IMR-90 (cell line): ENCODE measurements around the gene SLC44A5. TPM values are rescaled to one million over a fixed set of nuclear protein-coding genes. Genes with fewer than 3 reads are reported as not detected.

Source experiments
- ATAC-seq: fragments of 200-7000 bp; cut with Tn5 transposase; 2 replicates; pipeline ENCODE4 v1.9.1; 2020; ENCODE audit warnings: low read depth, mild to moderate bottlenecking, moderate library complexity
- BruUV-seq: library from RNA; stranded (reverse); fragments of 400-500 nt; replicated peaks from 2 replicates; lab custom pipeline; 2021; lab: Mats Ljungman, UMichigan
- CTCF ChIA-PET: fragments of 300-600 bp; formaldehyde crosslinking; extraction: SDS; loops from one replicate; lab custom pipeline; 2021; ENCODE audit warnings: antibody characterized with exemption; lab: Yijun Ruan, JAX
- POLR2A ChIA-PET: fragments of 300-600 bp; sonication (Branson Sonifier 250); formaldehyde crosslinking; loops from one replicate; lab custom pipeline; 2022; ENCODE audit warnings: antibody characterized with exemption; ENCODE audit not compliant: unreplicated experiment; lab: Charles Lee
- DNase-seq: peaks from one replicate; pipeline ENCODE4 v3.0.0; 2013
- H2AFZ ChIP-seq: replicated peaks from 2 replicates; pipeline ENCODE3; 2013; ENCODE audit warnings: low read length, mild to moderate bottlenecking; ENCODE audit not compliant: poor library complexity
- H2AK5ac ChIP-seq: 2 replicates; pipeline ENCODE4 v1.6.1; 2013; ENCODE audit warnings: low read depth, low read length, inconsistent platforms
- H2AK9ac ChIP-seq: replicated peaks from 2 replicates; pipeline ENCODE3; 2013; ENCODE audit warnings: mild to moderate bottlenecking, low read depth, low read length, moderate library complexity; ENCODE audit not compliant: poor library complexity
- H2BK120ac ChIP-seq: 2 replicates; pipeline ENCODE4 v1.6.1; 2013; ENCODE audit warnings: low read depth, low read length, inconsistent platforms
- H2BK15ac ChIP-seq: 3 replicates; pipeline ENCODE4 v1.6.1; 2013; ENCODE audit warnings: low read depth, low read length, inconsistent platforms
- H2BK20ac ChIP-seq: 2 replicates; pipeline ENCODE4 v1.6.1; 2013; ENCODE audit warnings: low read depth, mild to moderate bottlenecking, inconsistent platforms, low read length, moderate library complexity
- H2BK5ac ChIP-seq: 2 replicates; pipeline ENCODE4 v1.6.1; 2013; ENCODE audit warnings: mild to moderate bottlenecking, low read depth, low read length, inconsistent platforms; ENCODE audit not compliant: poor library complexity, severe bottlenecking
- H3K14ac ChIP-seq: replicated peaks from 2 replicates; pipeline ENCODE4 v1.6.1; 2013; ENCODE audit warnings: low read depth, low read length, inconsistent platforms
- H3K18ac ChIP-seq: 2 replicates; pipeline ENCODE4 v1.6.1; 2013; ENCODE audit warnings: low read depth, low read length, control low read depth
- H3K23ac ChIP-seq: 2 replicates; pipeline ENCODE4 v1.6.1; 2013; ENCODE audit warnings: low read depth, low read length, inconsistent platforms
- H3K27ac ChIP-seq: 2 replicates; pipeline ENCODE4 v1.5.1; 2013; ENCODE audit warnings: mild to moderate bottlenecking, control low read depth, low read length; ENCODE audit not compliant: insufficient read depth
- H3K27me3 ChIP-seq: 2 replicates; pipeline ENCODE4 v1.6.1; 2013; ENCODE audit warnings: low read length; ENCODE audit not compliant: control insufficient read depth, insufficient read depth
- H3K36me3 ChIP-seq: 2 replicates; pipeline ENCODE4 v1.6.1; 2013; ENCODE audit warnings: low read length, mixed read lengths; ENCODE audit not compliant: control insufficient read depth, insufficient read depth
- H3K4ac ChIP-seq: 2 replicates; pipeline ENCODE4 v1.6.1; 2013; ENCODE audit warnings: low read depth, low read length, inconsistent platforms
- H3K4me1 ChIP-seq: 2 replicates; pipeline ENCODE4 v1.6.1; 2013; ENCODE audit warnings: low read length, mixed read lengths; ENCODE audit not compliant: control insufficient read depth, insufficient read depth
- H3K4me2 ChIP-seq: 2 replicates; pipeline ENCODE4 v1.6.1; 2013; ENCODE audit warnings: low read depth, mild to moderate bottlenecking, control low read depth, low read length, moderate library complexity
- H3K4me3 ChIP-seq: 2 replicates; pipeline ENCODE4 v1.5.1; 2013; ENCODE audit warnings: low read depth, mild to moderate bottlenecking, control low read depth, low read length, moderate library complexity; ENCODE audit not compliant: insufficient read depth
- H3K56ac ChIP-seq: 2 replicates; pipeline ENCODE4 v1.6.1; 2013; ENCODE audit warnings: low read length, inconsistent platforms; ENCODE audit not compliant: insufficient read depth; ENCODE audit errors: extremely low read depth
- H3K79me1 ChIP-seq, 2 experiments: 2 replicates each; pipeline ENCODE4 v1.6.1; 2013; ENCODE audit warnings: low read length in 2 of 2, inconsistent platforms in 1 of 2, low read depth in 1 of 2
- H3K9ac ChIP-seq: 2 replicates; pipeline ENCODE4 v1.6.1; 2013; ENCODE audit warnings: low read depth, low read length, control low read depth
- H3K9me1 ChIP-seq: 2 replicates; pipeline ENCODE4 v1.6.1; 2013; ENCODE audit warnings: low read length, inconsistent platforms; ENCODE audit not compliant: insufficient read depth
- H3K9me3 ChIP-seq: 2 replicates; pipeline ENCODE4 v1.6.1; 2013; ENCODE audit warnings: low read length; ENCODE audit not compliant: control insufficient read depth, insufficient read depth
- H4K20me1 ChIP-seq: 2 replicates; pipeline ENCODE4 v1.6.1; 2013; ENCODE audit warnings: low read length, inconsistent platforms; ENCODE audit not compliant: insufficient read depth
- H4K5ac ChIP-seq: 2 replicates; pipeline ENCODE4 v1.6.1; 2013; ENCODE audit warnings: mild to moderate bottlenecking, low read depth, low read length, control low read depth
- H4K8ac ChIP-seq, 2 experiments: 2 replicates each; pipeline ENCODE4 v1.6.1; 2013; ENCODE audit warnings: low read depth in 2 of 2, low read length in 2 of 2, control low read depth in 1 of 2, inconsistent platforms in 1 of 2
- H4K91ac ChIP-seq: 2 replicates; pipeline ENCODE4 v1.6.1; 2013; ENCODE audit warnings: low read depth, low read length, inconsistent platforms; ENCODE audit not compliant: insufficient read depth
- CEBPB ChIP-seq: IDR thresholded peaks from 2 replicates; pipeline ENCODE4 v1.6.1; 2012; ENCODE audit warnings: low read depth, low read length, improper control_type of control experiment
- CHD1 ChIP-seq: IDR thresholded peaks from 2 replicates; pipeline ENCODE4 v1.6.1; 2012; ENCODE audit warnings: low read depth, low read length, improper control_type of control experiment
- FOS ChIP-seq: fragments of 150-350 bp; IDR thresholded peaks from 2 replicates; pipeline ENCODE4 v1.6.1; 2016; ENCODE audit warnings: low read depth, low read length
- MAFK ChIP-seq: IDR thresholded peaks from 2 replicates; pipeline ENCODE4 v1.6.1; 2012; ENCODE audit warnings: low read depth, low read length, improper control_type of control experiment
- NFE2L2 ChIP-seq: fragments of 150-350 bp; IDR thresholded peaks from 2 replicates; pipeline ENCODE4 v1.6.1; 2016; ENCODE audit warnings: low read depth, mild to moderate bottlenecking, low read length
- RAD21 ChIP-seq: IDR thresholded peaks from 2 replicates; pipeline ENCODE4 v1.6.1; 2012; ENCODE audit warnings: low read length, improper control_type of control experiment
- RCOR1 ChIP-seq: IDR thresholded peaks from 2 replicates; pipeline ENCODE4 v1.6.1; 2012; ENCODE audit warnings: mild to moderate bottlenecking, low read length, improper control_type of control experiment; ENCODE audit not compliant: insufficient replicate concordance
- SMC3 ChIP-seq: fragments of 150-350 bp; IDR thresholded peaks from 2 replicates; pipeline ENCODE4 v1.6.1; 2016; ENCODE audit warnings: low read depth, mild to moderate bottlenecking, antibody characterized with exemption, low read length, moderate library complexity
- WGBS, 2 experiments: methylation state at CpG; one replicate each; pipeline versions ENCODE4 v1.1.5 to v1.1.7; 2013; ENCODE audit warnings: missing lambda C conversion rate in 2 of 2; ENCODE audit not compliant: insufficient read length in 1 of 2; ENCODE audit errors: extremely low coverage in 2 of 2; 5-methylcytosine and 5-hydroxymethylcytosine counted together
- dilution Hi-C: fragments of 300-500 bp; cut with HindIII; formaldehyde crosslinking; loops from one replicate; pipeline ENCODE4 v1.14.3; 2018; ENCODE audit warnings: low sequenced_read_pairs; ENCODE audit not compliant: unreplicated experiment
- in situ Hi-C: fragments of 300-500 bp; cut with MboI; formaldehyde crosslinking; loops from 3 replicates; pipeline ENCODE4 v1.14.3; 2019; ENCODE audit warnings: low sequenced_read_pairs, inconsistent platforms, mixed read lengths
- intact Hi-C: fragments of 100-400 bp; cut with micrococcal nuclease; formaldehyde crosslinking; loops from 2 replicates; pipeline ENCODE4 v1.10.0; 2022
- polyA plus RNA-seq, 3 experiments: library from polyadenylated mRNA; depleted of rRNA; stranded (reverse); fragments of >200 nt; gene quantifications; 2 replicates each; pipeline ENCODE4 v1.2.3, GENCODE V29; 2012; ENCODE audit warnings: low replicate concordance in 1 of 3
- total RNA-seq: library from RNA; depleted of rRNA; stranded (reverse); fragments of >200 nt; gene quantifications from 2 replicates; pipeline ENCODE4 v1.2.3, GENCODE V29; 2012
- TF ChIP-seq, protein P1 (sequence below): conservative IDR thresholded peaks from 2 replicates; pipeline ENCODE4 v1.5.1; 2012; ENCODE audit warnings: mild to moderate bottlenecking, low read depth, low read length, improper control_type of control experiment
- TF ChIP-seq, protein P2 (sequence below): fragments of 150-350 bp; IDR thresholded peaks from 2 replicates; pipeline ENCODE4 v1.6.1; 2017; ENCODE audit warnings: mild to moderate bottlenecking, antibody characterized with exemption, low read length, low read depth

Gene SLC44A5
- total and polyA plus RNA-seq, 2 of the 4 experiments (the other 2 are of a cell fraction) = under 0.01 TPM; not detected in 1

DNA sequence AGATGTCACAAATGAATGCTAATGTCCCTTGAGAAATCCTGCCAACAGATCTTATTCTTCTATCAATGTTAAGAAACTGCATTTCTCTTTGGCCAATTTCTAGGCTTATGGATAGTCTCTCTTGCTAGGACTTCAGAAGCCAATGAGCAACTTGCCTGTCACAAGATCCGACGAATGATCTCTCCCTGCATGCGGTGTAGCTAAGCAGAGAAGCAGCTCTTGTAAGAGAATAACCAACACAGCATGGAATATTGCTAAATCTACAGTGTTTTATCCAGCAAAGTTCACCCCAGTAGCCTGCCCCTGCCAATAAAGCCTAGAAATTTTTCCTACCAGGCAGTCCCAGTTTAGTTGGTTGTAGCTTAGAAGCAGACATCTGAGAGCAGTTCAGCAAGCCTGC is 2.1 kb upstream of the SLC44A5 start:
- no peak overlapping the region for H4K5ac ChIP-seq
- no peak overlapping the region for H3K18ac ChIP-seq
- no peak overlapping the region for H3K4ac ChIP-seq
- H4K8ac ChIP-seq = no peak overlapping the region
- WGBS, 2 experiments = 50% methylated on average over 2 of the region's 3 CpGs; no CpG with 5 or more reads in 1 of the 2 experiments
- H3K27me3 ChIP-seq = peaks cover 22% of the 10 kb centered on the region
- H2AK9ac ChIP-seq = no peak overlapping the region
- DNase-seq (no peak), ATAC-seq (no peak)
- H2BK20ac ChIP-seq = no peak overlapping the region
- no peaks in the 10 kb centered on the region for H3K4me1 ChIP-seq
- H2BK120ac ChIP-seq = no peak overlapping the region
- H3K9ac ChIP-seq = no peak overlapping the region
- no peak overlapping the region for H3K4me2 ChIP-seq
- H4K20me1 ChIP-seq = no peaks in the 10 kb centered on the region
- dilution Hi-C loops = no loop called here
- H3K79me1 ChIP-seq = no peaks in the 10 kb centered on the region
- no peaks in the 10 kb centered on the region for H3K36me3 ChIP-seq
- no peak overlapping the region for H2AK5ac ChIP-seq
- intact Hi-C loops = no loop called here
- H3K14ac ChIP-seq = no peak overlapping the region
- in situ Hi-C loops = no loop called here
- H3K23ac ChIP-seq = no peak overlapping the region
- no peak for TF ChIP-seq FOS
- TF ChIP-seq CHD1 = no peak
- TF ChIP-seq, protein P1, sequence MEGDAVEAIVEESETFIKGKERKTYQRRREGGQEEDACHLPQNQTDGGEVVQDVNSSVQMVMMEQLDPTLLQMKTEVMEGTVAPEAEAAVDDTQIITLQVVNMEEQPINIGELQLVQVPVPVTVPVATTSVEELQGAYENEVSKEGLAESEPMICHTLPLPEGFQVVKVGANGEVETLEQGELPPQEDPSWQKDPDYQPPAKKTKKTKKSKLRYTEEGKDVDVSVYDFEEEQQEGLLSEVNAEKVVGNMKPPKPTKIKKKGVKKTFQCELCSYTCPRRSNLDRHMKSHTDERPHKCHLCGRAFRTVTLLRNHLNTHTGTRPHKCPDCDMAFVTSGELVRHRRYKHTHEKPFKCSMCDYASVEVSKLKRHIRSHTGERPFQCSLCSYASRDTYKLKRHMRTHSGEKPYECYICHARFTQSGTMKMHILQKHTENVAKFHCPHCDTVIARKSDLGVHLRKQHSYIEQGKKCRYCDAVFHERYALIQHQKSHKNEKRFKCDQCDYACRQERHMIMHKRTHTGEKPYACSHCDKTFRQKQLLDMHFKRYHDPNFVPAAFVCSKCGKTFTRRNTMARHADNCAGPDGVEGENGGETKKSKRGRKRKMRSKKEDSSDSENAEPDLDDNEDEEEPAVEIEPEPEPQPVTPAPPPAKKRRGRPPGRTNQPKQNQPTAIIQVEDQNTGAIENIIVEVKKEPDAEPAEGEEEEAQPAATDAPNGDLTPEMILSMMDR = no peak
- no peak for TF ChIP-seq NFE2L2
- TF ChIP-seq MAFK = no peak
- no peak for TF ChIP-seq RAD21
- TF ChIP-seq, protein P2, sequence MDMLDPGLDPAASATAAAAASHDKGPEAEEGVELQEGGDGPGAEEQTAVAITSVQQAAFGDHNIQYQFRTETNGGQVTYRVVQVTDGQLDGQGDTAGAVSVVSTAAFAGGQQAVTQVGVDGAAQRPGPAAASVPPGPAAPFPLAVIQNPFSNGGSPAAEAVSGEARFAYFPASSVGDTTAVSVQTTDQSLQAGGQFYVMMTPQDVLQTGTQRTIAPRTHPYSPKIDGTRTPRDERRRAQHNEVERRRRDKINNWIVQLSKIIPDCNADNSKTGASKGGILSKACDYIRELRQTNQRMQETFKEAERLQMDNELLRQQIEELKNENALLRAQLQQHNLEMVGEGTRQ = no peak
- TF ChIP-seq RCOR1 = no peak
- no peak for TF ChIP-seq SMC3
- TF ChIP-seq CEBPB = no peak
- no peaks in the 10 kb centered on the region for H3K9me3 ChIP-seq
- no peak overlapping the region for H3K56ac ChIP-seq
- no peak overlapping the region for H4K91ac ChIP-seq
- no peaks in the 10 kb centered on the region for H3K9me1 ChIP-seq
- H2AFZ ChIP-seq = no peak overlapping the region
- BruUV-seq = no TSS peak
- H3K27ac ChIP-seq = no peak overlapping the region
- no peak overlapping the region for H2BK5ac ChIP-seq
- H3K4me3 ChIP-seq = no peak overlapping the region
- ChIA-PET POLR2A (no interaction called here), CTCF (no interaction called here)
- H2BK15ac ChIP-seq = no peak overlapping the region
